ENCODE data around the gene CFAP57. TPM values are rescaled to one million over a fixed set of nuclear protein-coding genes. Genes with fewer than 3 reads are reported as not detected.

Gene CFAP57
- total and polyA plus RNA-seq, 2 of the 13 experiments (the other 11 are each of a cell fraction or from before 2014, with no cell fraction given), result 0.01 TPM; not detected in 1

DNA sequence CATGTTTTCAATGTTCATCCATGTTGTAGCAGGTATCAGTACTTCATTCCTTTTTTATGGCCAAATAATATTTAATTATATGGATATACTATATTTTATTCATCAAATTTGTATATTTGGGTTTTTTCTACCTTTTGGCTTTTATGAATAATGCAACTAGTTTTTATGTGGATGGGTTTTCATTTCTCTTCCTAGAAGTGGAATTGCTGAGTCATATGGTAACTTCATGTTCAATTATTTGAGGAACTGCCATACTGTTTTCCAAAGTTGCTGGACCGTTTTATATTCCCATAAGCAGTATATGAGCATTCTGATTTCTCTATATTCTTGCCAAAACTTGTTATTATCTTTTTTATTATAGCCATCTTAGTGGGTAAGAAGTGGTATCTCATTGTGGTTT, 16.0 kb downstream of the CFAP57 start:
- 0% methylated on average over 1 of the region's 1 CpG for whole genome bisulfite sequencing (ENCODE audit: low lambda C conversion rate)
- in situ Hi-C loops (cut with HindIII; ENCODE audit: extremely low pct_ligation_motif_present, low pct_unique_long_range_greater_than_20kb) (no loop called here), intact Hi-C loops (cut with micrococcal nuclease; ENCODE audit: unreplicated experiment) (no loop called here)
- Histone ChIP-seq H3K4me3 (replicated peaks in 1 of 3; ENCODE audit: insufficient read depth in 1 of 3, low read depth in 2 of 3, low read length in 3 of 3) (no peak overlapping the region), H2AFZ (ENCODE audit: low read length) (no peak overlapping the region), H3K9ac (ENCODE audit: insufficient read depth, low read depth, low read length) (no peak overlapping the region), H3K36me3 (replicated peaks in 1 of 2; ENCODE audit: control insufficient read depth in 1 of 2, insufficient read depth in 2 of 2, low read length in 2 of 2) (no peaks in the 10 kb centered on the region), H3K27ac (ENCODE audit: extremely low read length, insufficient read depth, low read length) (no peak overlapping the region), H3K27me3 (ENCODE audit: control insufficient read depth in 1 of 2, insufficient read depth in 2 of 2, low read length in 2 of 2) (no peaks in the 10 kb centered on the region), H3K79me2 (ENCODE audit: insufficient read depth, low read length) (no peaks in the 10 kb centered on the region), H3K4me1 (ENCODE audit: insufficient read depth, low read length) (no peaks in the 10 kb centered on the region), H3K4me2 (ENCODE audit: low read depth, low read length) (no peak overlapping the region), H4K20me1 (ENCODE audit: insufficient read depth, low read length) (no peaks in the 10 kb centered on the region), H3K9me3 (ENCODE audit: low read length) (no peaks in the 10 kb centered on the region)
- BruUV-seq (replicated peaks), result no TSS peak
- no peak for ATAC-seq
- CTCF ChIA-PET (ENCODE audit: low intra/inter-chr PET ratio, low total read pairs), result no interaction called here
- POLR2A ChIA-PET, result no interaction called here
- TF ChIP-seq MAFK (conservative IDR thresholded peaks at IDR 0.05 in 1 of 2, IDR thresholded peaks at IDR 0.05 in 1 of 2; ENCODE audit: low read length in 2 of 2) (0 out of 4 replicates have a peak, but pooled peaks of 1 of the 2 experiments have one; percentile 4), NFE2L2 (IDR thresholded peaks at IDR 0.05; ENCODE audit: low read length) (peak; percentile 50; the same call in 1 of the 2 replicates), DR1 (CRISPR knock-in tag; IDR thresholded peaks at IDR 0.05) (no peak)
- no peak for FAIRE-seq
- no peak for DNase-seq (ENCODE audit: low spot score)

DNA sequence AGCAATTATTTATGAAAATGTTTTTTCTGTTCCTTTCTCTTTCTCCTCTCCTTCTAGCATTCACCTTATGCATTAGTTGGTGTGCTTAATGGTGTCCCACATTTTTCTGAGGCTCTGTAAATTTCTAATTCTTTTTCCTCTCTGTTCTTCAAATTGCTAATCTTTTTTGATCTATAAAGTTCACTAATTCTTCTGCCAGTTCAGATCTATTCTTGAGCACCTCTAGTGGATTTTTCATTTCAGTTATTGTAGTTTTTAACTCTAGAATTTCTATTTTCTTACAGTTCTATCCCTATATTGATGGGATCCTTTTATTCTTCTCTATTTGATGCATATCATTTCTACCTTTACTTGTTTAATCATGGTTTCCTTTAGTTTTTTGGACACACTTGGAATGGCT, 22.4 kb downstream of the CFAP57 start:
- no peaks in the 10 kb centered on the region for H3K36me3 ChIP-seq (replicated peaks in 1 of 2; ENCODE audit: control insufficient read depth in 1 of 2, insufficient read depth in 2 of 2, low read length in 2 of 2)
- intact Hi-C loops (cut with micrococcal nuclease; ENCODE audit: unreplicated experiment), result no loop called here
- no peak overlapping the region for H2AFZ ChIP-seq (ENCODE audit: low read length)
- POLR2A ChIA-PET, result no interaction called here
- CTCF ChIA-PET (ENCODE audit: low intra/inter-chr PET ratio, low total read pairs), result no interaction called here
- in situ Hi-C loops (cut with HindIII; ENCODE audit: extremely low pct_ligation_motif_present, low pct_unique_long_range_greater_than_20kb), result no loop called here
- no peak for DNase-seq (ENCODE audit: low spot score)
- no peak for TF ChIP-seq GTF3A (CRISPR knock-in tag; conservative IDR thresholded peaks at IDR 0.05)
- TF ChIP-seq ZNF160 (CRISPR knock-in tag; IDR thresholded peaks at IDR 0.05), result peak; percentile 88; the same call in 1 of the 2 replicates
- peaks cover 8% of the 10 kb centered on the region; the same call in 1 of the 2 replicates for H3K9me3 ChIP-seq (ENCODE audit: low read length)
- no peak overlapping the region for H3K27ac ChIP-seq (ENCODE audit: extremely low read length, insufficient read depth, low read length)
- H3K4me3 ChIP-seq (replicated peaks in 1 of 3; ENCODE audit: insufficient read depth in 1 of 3, low read depth in 2 of 3, low read length in 3 of 3), result no peak overlapping the region
- H3K9ac ChIP-seq (ENCODE audit: insufficient read depth, low read depth, low read length), result no peak overlapping the region
- no peaks in the 10 kb centered on the region for H4K20me1 ChIP-seq (ENCODE audit: insufficient read depth, low read length)
- no peak overlapping the region for H3K4me2 ChIP-seq (ENCODE audit: low read depth, low read length)
- H3K27me3 ChIP-seq (ENCODE audit: control insufficient read depth in 1 of 2, insufficient read depth in 2 of 2, low read length in 2 of 2), result no peaks in the 10 kb centered on the region
- peaks cover 6% of the 10 kb centered on the region; the same call in 1 of the 2 replicates for H3K4me1 ChIP-seq (ENCODE audit: insufficient read depth, low read length)
- no peak for ATAC-seq
- FAIRE-seq, result no peak
- no peaks in the 10 kb centered on the region for H3K79me2 ChIP-seq (ENCODE audit: insufficient read depth, low read length)
- BruUV-seq (replicated peaks), result no TSS peak
